Stimulated activated naive CD8-positive, alpha-beta T cell treated with anti-CD3 and anti-CD28 coated beads, Interleukin-15, Interleukin-2, amounts not matched to agents 100 ng/mL and 50 ng/mL, for 24 hours (primary cell): ENCODE results near the gene ELAC1.
"Not testable (repeated sequence)": the region's sequence is repeated elsewhere in the genome, so short reads cannot be mapped to it uniquely, and the experiment has no call there.

ENCODE experiments used
- H3K27ac Mint-ChIP-seq: one replicate; pipeline ENCODE4 v1.8.0; 2021; ENCODE audit warnings: mild to moderate bottlenecking, mixed read lengths
- H3K27me3 Mint-ChIP-seq: one replicate; pipeline ENCODE4 v1.8.0; 2021; ENCODE audit warnings: mixed read lengths
- H3K36me3 Mint-ChIP-seq: one replicate; pipeline ENCODE4 v1.8.0; 2021; ENCODE audit warnings: low read depth, mixed read lengths
- H3K4me1 Mint-ChIP-seq: one replicate; pipeline ENCODE4 v1.8.0; 2021; ENCODE audit warnings: low read depth, mixed read lengths
- H3K4me3 Mint-ChIP-seq: one replicate; pipeline ENCODE4 v1.8.0; 2021; ENCODE audit warnings: mild to moderate bottlenecking, mixed read lengths
- H3K9me3 Mint-ChIP-seq: one replicate; pipeline ENCODE4 v1.8.0; 2021; ENCODE audit warnings: mixed read lengths

ELAC1 gene

DNA sequence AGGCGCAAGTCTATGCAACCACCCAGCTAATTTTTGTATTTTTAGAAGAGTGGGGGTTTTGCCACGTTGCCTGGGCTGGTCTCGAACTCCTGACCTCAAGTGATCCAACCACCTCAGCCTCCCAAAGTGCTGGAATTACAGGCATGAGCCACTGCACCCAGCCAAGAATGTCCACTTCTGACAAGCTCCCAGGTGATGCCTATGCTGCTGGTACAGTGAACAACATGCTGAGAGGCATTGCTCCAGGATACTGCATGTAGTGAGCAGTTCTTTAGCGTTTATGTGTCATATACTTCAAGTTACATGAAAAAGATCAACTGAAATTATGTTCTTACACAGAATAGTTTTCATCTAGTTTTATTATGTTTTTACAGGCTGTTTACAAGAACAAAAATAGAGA lies 17.2 kb upstream of the ELAC1 start:
- Mint-ChIP-seq H3K9me3 (no peaks in the 10 kb centered on the region), H3K27ac (no peak overlapping the region), H3K27me3 (no peaks in the 10 kb centered on the region), H3K4me1 (no peaks in the 10 kb centered on the region), H3K4me3 (no peak overlapping the region), H3K36me3 (peaks cover 23% of the 10 kb centered on the region)

- Mint-ChIP-seq H3K4me1 (no peaks in the 10 kb centered on the region), H3K4me3 (no peak overlapping the region), H3K9me3 (no peaks in the 10 kb centered on the region), H3K27me3 (no peaks in the 10 kb centered on the region), H3K36me3 (no peaks in the 10 kb centered on the region), H3K27ac (no peak overlapping the region)
Observed at GRCh38 chr18:50953822-50954221, 14.0 kb upstream of the ELAC1 start.

GRCh38 chr18:50955253-50955652 lies 12.6 kb upstream of the ELAC1 start:
- no peaks in the 10 kb centered on the region for H3K36me3 Mint-ChIP-seq
- H3K4me1 Mint-ChIP-seq, result no peaks in the 10 kb centered on the region
- H3K27ac Mint-ChIP-seq, result no peak overlapping the region
- no peaks in the 10 kb centered on the region for H3K9me3 Mint-ChIP-seq
- no peaks in the 10 kb centered on the region for H3K27me3 Mint-ChIP-seq
- no peak overlapping the region for H3K4me3 Mint-ChIP-seq

DNA sequence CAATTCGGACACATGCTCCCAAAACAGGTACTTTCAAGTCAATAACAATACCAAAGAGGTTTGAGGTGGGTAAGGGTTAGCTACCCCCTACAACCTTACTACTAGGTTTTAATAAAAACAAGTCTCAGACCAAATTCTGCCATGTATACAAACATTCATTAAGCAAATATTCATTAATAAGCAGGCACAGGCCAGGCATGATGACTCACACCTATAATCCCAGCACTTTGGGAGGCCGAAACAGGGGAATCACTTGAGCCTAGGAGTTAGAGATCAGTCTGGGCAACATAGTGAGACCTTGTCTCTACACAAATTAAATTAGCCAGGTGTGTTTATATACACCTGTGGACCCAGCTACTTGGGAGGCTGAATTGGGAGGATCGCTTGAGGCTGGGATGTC lies 11.7 kb upstream of the ELAC1 start:
- Mint-ChIP-seq H3K27me3 (no peaks in the 10 kb centered on the region), H3K36me3 (peaks cover 4% of the 10 kb centered on the region), H3K27ac (no peak overlapping the region), H3K4me1 (no peaks in the 10 kb centered on the region), H3K9me3 (peaks cover 6% of the 10 kb centered on the region), H3K4me3 (no peak overlapping the region)

DNA sequence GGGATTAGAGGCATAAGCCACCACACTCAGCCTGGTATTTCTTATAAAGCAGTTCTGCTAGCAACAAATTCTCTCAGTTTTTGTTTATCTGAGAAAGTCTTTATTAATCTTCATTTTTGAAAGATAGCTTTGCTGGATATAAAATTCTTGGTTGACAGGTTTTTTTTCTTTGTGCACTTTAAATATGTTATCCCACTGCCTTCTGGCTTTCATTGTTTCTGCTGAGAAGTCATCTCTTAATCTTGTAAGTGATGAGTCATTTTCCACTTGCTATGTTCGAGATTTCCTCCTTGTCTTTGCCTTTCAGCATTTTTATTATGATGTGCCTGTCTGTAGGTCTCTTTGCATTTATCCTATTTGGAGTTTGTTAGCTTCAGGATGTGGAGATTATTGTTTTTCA lies 5.9 kb upstream of the ELAC1 start:
- peaks cover 26% of the 10 kb centered on the region for H3K9me3 Mint-ChIP-seq
- peaks cover 19% of the 10 kb centered on the region for H3K36me3 Mint-ChIP-seq
- no peak overlapping the region for H3K4me3 Mint-ChIP-seq
- no peaks in the 10 kb centered on the region for H3K4me1 Mint-ChIP-seq
- H3K27me3 Mint-ChIP-seq, result no peaks in the 10 kb centered on the region
- H3K27ac Mint-ChIP-seq, result no peak overlapping the region

DNA sequence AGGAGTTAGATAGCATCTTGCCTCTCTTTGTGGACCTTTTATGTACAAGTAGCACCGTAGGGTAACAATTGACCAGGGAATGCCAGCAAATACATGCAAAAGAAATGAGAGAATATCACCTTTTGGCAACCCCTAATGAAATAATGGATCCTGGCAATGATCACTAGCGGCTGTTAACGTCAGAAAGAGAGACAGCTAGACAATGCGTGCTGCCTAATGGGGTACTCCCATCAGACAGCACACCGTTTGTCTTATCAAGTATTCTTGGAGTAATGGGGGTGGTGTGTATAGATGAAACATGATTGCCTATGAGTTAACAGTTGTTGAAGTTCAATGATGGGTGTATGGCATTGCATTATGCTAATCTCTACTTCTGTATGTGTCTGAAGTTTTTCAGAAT lies 1.6 kb downstream of the ELAC1 start:
- Mint-ChIP-seq H3K36me3 (peaks cover 6% of the 10 kb centered on the region), H3K4me3 (peak overlapping the region; percentile 88), H3K27me3 (no peaks in the 10 kb centered on the region), H3K4me1 (peaks cover 30% of the 10 kb centered on the region), H3K9me3 (no peaks in the 10 kb centered on the region), H3K27ac (peak overlapping the region; percentile 85)

GRCh38 chr18:50970006-50970405 lies 2.2 kb downstream of the ELAC1 start:
- Mint-ChIP-seq H3K27me3 (no peaks in the 10 kb centered on the region), H3K36me3 (peaks cover 12% of the 10 kb centered on the region), H3K4me3 (no peak overlapping the region), H3K9me3 (no peaks in the 10 kb centered on the region), H3K27ac (no peak overlapping the region), H3K4me1 (peaks cover 30% of the 10 kb centered on the region)

DNA sequence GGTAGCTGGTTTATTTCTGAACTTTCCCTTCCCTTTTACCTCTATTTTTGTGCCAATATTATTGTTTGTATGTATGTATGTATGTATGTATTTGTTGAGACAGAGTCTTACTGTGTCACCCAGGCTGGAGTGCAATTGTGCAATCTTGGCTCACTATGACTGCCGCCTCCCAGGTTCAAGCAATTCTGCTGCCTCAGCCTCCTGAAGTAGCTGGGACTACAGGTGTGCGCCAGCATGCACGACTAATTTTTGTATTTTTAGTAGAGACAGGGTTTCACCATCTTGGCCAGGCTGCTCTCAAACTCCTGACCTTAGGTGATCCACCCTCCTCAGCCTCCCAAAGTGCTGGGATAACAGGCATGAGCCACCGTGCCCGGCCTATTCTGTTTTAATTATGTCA lies 4.6 kb downstream of the ELAC1 start:
- Mint-ChIP-seq H3K36me3 (peaks cover 36% of the 10 kb centered on the region), H3K4me1 (peaks cover 28% of the 10 kb centered on the region)
- not testable (repeated sequence) for H3K27me3 Mint-ChIP-seq, H3K27ac Mint-ChIP-seq, H3K4me3 Mint-ChIP-seq, H3K9me3 Mint-ChIP-seq

GRCh38 chr18:50973367-50974126 lies 5.7 kb downstream of the ELAC1 start:
- Mint-ChIP-seq H3K36me3 (peaks cover 47% of the 10 kb centered on the region), H3K27ac (peak overlapping the region; percentile 79), H3K9me3 (peaks cover 4% of the 10 kb centered on the region), H3K4me1 (peaks cover 25% of the 10 kb centered on the region), H3K4me3 (no peak overlapping the region), H3K27me3 (no peaks in the 10 kb centered on the region)

DNA sequence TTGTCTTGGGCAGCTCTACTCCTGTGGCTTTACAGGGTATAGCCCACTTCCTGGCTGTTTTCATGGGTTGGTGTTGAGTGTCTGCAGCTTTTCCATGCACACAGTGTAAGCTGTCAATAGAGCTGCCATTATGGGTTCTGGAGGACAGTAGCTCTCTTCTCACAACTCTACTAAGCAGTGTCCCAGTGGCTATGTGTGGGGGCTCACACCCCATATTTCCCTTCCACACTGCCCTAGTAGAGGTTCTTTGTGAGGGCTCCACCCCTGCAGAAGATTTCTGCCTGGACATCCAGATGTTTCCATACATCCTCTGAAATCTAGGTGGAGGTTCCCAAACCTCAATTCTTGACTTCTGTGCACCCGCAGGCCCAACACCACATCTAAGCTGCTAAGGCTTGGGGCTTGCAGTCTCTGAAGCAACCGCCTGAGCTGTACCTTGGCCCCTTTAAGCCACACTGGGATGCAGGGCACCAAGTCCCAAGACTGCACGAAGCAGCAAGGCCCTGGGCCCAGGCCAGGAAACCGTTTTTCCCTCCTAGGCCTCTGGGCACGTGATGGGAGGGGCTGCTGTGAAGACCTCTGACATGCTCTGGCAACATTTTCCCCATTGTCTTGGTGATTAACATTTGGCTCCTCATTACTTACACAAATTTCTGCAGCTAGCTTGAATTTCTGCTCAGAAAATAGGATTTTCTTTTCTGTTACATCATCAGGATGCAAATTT lies 9.4 kb downstream of the ELAC1 start:
- H3K4me1 Mint-ChIP-seq, result peaks cover 8% of the 10 kb centered on the region
- no peak overlapping the region for H3K4me3 Mint-ChIP-seq

GRCh38 chr18:50981381-50981780 lies 13.5 kb downstream of the ELAC1 start:
- Mint-ChIP-seq H3K4me3 (no peak overlapping the region), H3K27ac (no peak overlapping the region), H3K9me3 (no peaks in the 10 kb centered on the region), H3K36me3 (peaks cover 46% of the 10 kb centered on the region), H3K27me3 (no peaks in the 10 kb centered on the region), H3K4me1 (no peaks in the 10 kb centered on the region)

More for the DNA sequence above, 9.4 kb downstream of the ELAC1 start:
- no peaks in the 10 kb centered on the region for H3K27me3 Mint-ChIP-seq
- no peak overlapping the region for H3K27ac Mint-ChIP-seq
- H3K9me3 Mint-ChIP-seq, result peaks cover 4% of the 10 kb centered on the region
- H3K36me3 Mint-ChIP-seq, result peaks cover 52% of the 10 kb centered on the region

- no peak overlapping the region for H3K27ac Mint-ChIP-seq
- H3K9me3 Mint-ChIP-seq, result no peaks in the 10 kb centered on the region
- no peaks in the 10 kb centered on the region for H3K27me3 Mint-ChIP-seq
- H3K36me3 Mint-ChIP-seq, result peaks cover 42% of the 10 kb centered on the region
- no peak overlapping the region for H3K4me3 Mint-ChIP-seq
- H3K4me1 Mint-ChIP-seq, result no peaks in the 10 kb centered on the region
Observed at GRCh38 chr18:50982086-50982801, 14.4 kb downstream of the ELAC1 start.

DNA sequence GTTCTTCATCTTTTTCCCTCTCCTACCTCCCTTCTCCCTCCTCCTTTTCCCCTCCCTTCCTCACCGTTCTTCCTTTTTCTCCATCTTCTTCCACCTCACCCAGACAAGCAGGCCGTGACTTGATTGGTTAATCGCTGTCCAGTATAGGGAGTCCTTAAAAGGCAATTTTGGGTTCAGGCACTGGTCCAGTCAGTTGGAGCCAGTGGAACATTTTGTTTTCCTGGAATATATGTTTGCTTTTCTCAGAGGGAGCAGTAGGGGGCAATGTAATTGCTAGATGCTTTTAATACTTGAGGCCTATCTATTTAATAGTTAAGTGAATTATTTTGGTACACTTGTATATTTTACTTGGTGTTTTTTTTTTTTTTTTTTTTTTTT lies 15.0 kb downstream of the ELAC1 start:
- no peaks in the 10 kb centered on the region for H3K27me3 Mint-ChIP-seq
- H3K27ac Mint-ChIP-seq, result no peak overlapping the region
- H3K4me1 Mint-ChIP-seq, result no peaks in the 10 kb centered on the region
- H3K4me3 Mint-ChIP-seq, result no peak overlapping the region
- H3K36me3 Mint-ChIP-seq, result peaks cover 36% of the 10 kb centered on the region
- no peaks in the 10 kb centered on the region for H3K9me3 Mint-ChIP-seq

- no peaks in the 10 kb centered on the region for H3K27me3 Mint-ChIP-seq
- no peak overlapping the region for H3K27ac Mint-ChIP-seq
- no peaks in the 10 kb centered on the region for H3K4me1 Mint-ChIP-seq
- no peaks in the 10 kb centered on the region for H3K9me3 Mint-ChIP-seq
- H3K4me3 Mint-ChIP-seq, result no peak overlapping the region
- peaks cover 19% of the 10 kb centered on the region for H3K36me3 Mint-ChIP-seq
Observed at GRCh38 chr18:50986360-50987087, 18.7 kb downstream of the ELAC1 start.

- Mint-ChIP-seq H3K9me3 (no peaks in the 10 kb centered on the region), H3K27me3 (no peaks in the 10 kb centered on the region), H3K27ac (no peak overlapping the region), H3K4me1 (no peaks in the 10 kb centered on the region), H3K4me3 (no peak overlapping the region), H3K36me3 (peaks cover 19% of the 10 kb centered on the region)
Observed at GRCh38 chr18:50987261-50987660, 19.4 kb downstream of the ELAC1 start.
